SK-N-SH treated with all-trans-retinoic acid at 6 μM for 48 hours (cell line): ENCODE results near the gene DDX24.

ENCODE experiments used
- ARNTL ChIP-seq: fragments of 450-650 bp; formaldehyde crosslinking; IDR thresholded peaks from 2 replicates; pipeline ENCODE4 v1.5.0; 2020; ENCODE audit warnings: low read depth, mild to moderate bottlenecking, moderate library complexity, borderline replicate concordance
- CSDC2 ChIP-seq: fragments of 250-450 bp; sonication (Bioruptor Pico); IDR thresholded peaks from 2 replicates; pipeline ENCODE4 v1.5.0; 2020; ENCODE audit warnings: mild to moderate bottlenecking, moderate library complexity
- CSRNP3 ChIP-seq: fragments of 250-450 bp; sonication (Bioruptor Pico); IDR thresholded peaks from 2 replicates; pipeline ENCODE4 v1.5.1; 2021; ENCODE audit warnings: mild to moderate bottlenecking, moderate library complexity
- ESRRG ChIP-seq: fragments of 250-450 bp; sonication (Bioruptor Pico); IDR thresholded peaks from 2 replicates; pipeline ENCODE4 v1.6.1; 2021; ENCODE audit warnings: mild to moderate bottlenecking
- ISL1 ChIP-seq: fragments of 250-450 bp; sonication (Bioruptor Pico); IDR thresholded peaks from 2 replicates; pipeline ENCODE4 v2.1.2; 2022; ENCODE audit warnings: mild to moderate bottlenecking, moderate library complexity
- PPARA ChIP-seq: fragments of 250-450 bp; sonication (Bioruptor Pico); IDR thresholded peaks from 2 replicates; pipeline ENCODE4 v1.5.0; 2020; ENCODE audit warnings: mild to moderate bottlenecking, borderline replicate concordance
- RARB ChIP-seq: fragments of 250-450 bp; sonication (Bioruptor Pico); IDR thresholded peaks from 2 replicates; pipeline ENCODE4 v1.8.0; 2021; ENCODE audit warnings: mild to moderate bottlenecking, moderate library complexity
- TOX ChIP-seq: fragments of 250-450 bp; sonication (Bioruptor Pico); IDR thresholded peaks from 2 replicates; pipeline ENCODE4 v1.8.0; 2021; ENCODE audit warnings: mild to moderate bottlenecking, moderate library complexity, borderline replicate concordance
- ZC3H10 ChIP-seq: fragments of 250-450 bp; sonication (Bioruptor Pico); IDR thresholded peaks from 2 replicates; pipeline ENCODE4 v1.5.1; 2021; ENCODE audit warnings: mild to moderate bottlenecking, moderate library complexity
- ZFP3 ChIP-seq: fragments of 250-450 bp; sonication (Bioruptor Pico); IDR thresholded peaks from 2 replicates; pipeline ENCODE4 v1.5.0; 2020; ENCODE audit warnings: mild to moderate bottlenecking, moderate library complexity
- ZFP30 ChIP-seq: fragments of 450-650 bp; formaldehyde crosslinking; IDR thresholded peaks from 2 replicates; pipeline ENCODE4 v1.5.0; 2022; ENCODE audit warnings: mild to moderate bottlenecking, moderate library complexity
- ZNF565 ChIP-seq: fragments of 450-650 bp; formaldehyde crosslinking; conservative IDR thresholded peaks from 2 replicates; pipeline ENCODE4 v1.5.0; 2020; ENCODE audit warnings: low read depth, mild to moderate bottlenecking, moderate library complexity
- ZNF70 ChIP-seq: fragments of 450-650 bp; formaldehyde crosslinking; IDR thresholded peaks from 2 replicates; pipeline ENCODE4 v1.5.0; 2020; ENCODE audit warnings: mild to moderate bottlenecking, moderate library complexity

- TF ChIP-seq RARB (CRISPR knock-in tag) (no peak), CSDC2 (CRISPR knock-in tag) (no peak), ESRRG (CRISPR knock-in tag) (no peak), ZFP3 (CRISPR knock-in tag) (no peak), TOX (CRISPR knock-in tag) (no peak), CSRNP3 (CRISPR knock-in tag) (no peak), ZFP30 (no peak), ZNF70 (CRISPR knock-in tag) (no peak), ISL1 (CRISPR knock-in tag) (no peak), ARNTL (CRISPR knock-in tag) (no peak), ZNF565 (no peak), PPARA (CRISPR knock-in tag) (no peak), ZC3H10 (no peak)
Measured at GRCh38 chr14:94026173-94026888, 54.7 kb downstream of the DDX24 start, which contains the start of gene OTUB2.
